Hepatocyte (in vitro differentiated cells): ENCODE results near the gene NKAIN2. TPM values are rescaled to one million over a fixed set of nuclear protein-coding genes. Genes with fewer than 3 reads are reported as not detected.
A peak's percentile ranks its signal among the peaks of the same experiment; 100 is the strongest.

ENCODE experiments used
- DNase-seq: peaks from one replicate; pipeline ENCODE4 v3.0.0-alpha.2; 2016; ENCODE audit warnings: low spot score
- H2AFZ ChIP-seq: fragments of 200-600 bp; sonication (generic); 2 replicates; pipeline ENCODE4 v1.6.0; 2016; ENCODE audit warnings: antibody characterized with exemption, mild to moderate bottlenecking
- H3K27ac ChIP-seq: fragments of 200-600 bp; sonication (generic); 2 replicates; pipeline ENCODE4 v1.5.1; 2016; ENCODE audit warnings: mild to moderate bottlenecking
- H3K27me3 ChIP-seq: fragments of 200-600 bp; sonication (generic); 2 replicates; pipeline ENCODE4 v1.6.1; 2016
- H3K36me3 ChIP-seq: fragments of 200-600 bp; sonication (generic); replicated peaks from 2 replicates; pipeline ENCODE4 v1.5.1; 2016; ENCODE audit warnings: low read depth; ENCODE audit not compliant: insufficient read depth
- H3K4me1 ChIP-seq: fragments of 200-600 bp; sonication (generic); 2 replicates; pipeline ENCODE4 v1.5.1; 2016; ENCODE audit warnings: mild to moderate bottlenecking, moderate library complexity; ENCODE audit not compliant: insufficient read depth
- H3K4me2 ChIP-seq: fragments of 200-600 bp; sonication (generic); 2 replicates; pipeline ENCODE4 v1.6.0; 2016
- H3K4me3 ChIP-seq: fragments of 200-600 bp; sonication (generic); 2 replicates; pipeline ENCODE4 v1.5.1; 2016; ENCODE audit warnings: mild to moderate bottlenecking
- H3K79me2 ChIP-seq: fragments of 200-600 bp; sonication (generic); 2 replicates; pipeline ENCODE4 v1.6.0; 2017; ENCODE audit warnings: mild to moderate bottlenecking
- H3K9me2 ChIP-seq: fragments of 200-600 bp; sonication (generic); replicated peaks from 2 replicates; pipeline ENCODE4 v1.6.0; 2017; ENCODE audit warnings: mild to moderate bottlenecking; ENCODE audit not compliant: insufficient read depth
- H3K9me3 ChIP-seq: fragments of 200-600 bp; sonication (generic); 2 replicates; pipeline ENCODE4 v1.5.1; 2016; ENCODE audit warnings: low read depth, mild to moderate bottlenecking
- H4K20me1 ChIP-seq: fragments of 200-600 bp; sonication (generic); 2 replicates; pipeline ENCODE4 v1.6.0; 2016; ENCODE audit warnings: mild to moderate bottlenecking; ENCODE audit not compliant: insufficient read depth, poor library complexity, severe bottlenecking
- CTCF ChIP-seq: fragments of 200-600 bp; sonication (generic); IDR thresholded peaks from 2 replicates; pipeline ENCODE4 v1.5.1; 2016; ENCODE audit warnings: antibody characterized with exemption, mild to moderate bottlenecking; ENCODE audit not compliant: poor library complexity
- EZH2 ChIP-seq: fragments of 200-600 bp; sonication (generic); IDR thresholded peaks from 2 replicates; pipeline ENCODE4 v1.6.1; 2016; ENCODE audit warnings: antibody characterized with exemption, mild to moderate bottlenecking, borderline replicate concordance
- EZH2phosphoT487 ChIP-seq: fragments of 200-600 bp; sonication (generic); IDR thresholded peaks from one replicate; pipeline ENCODE4 v1.6.1; 2018; ENCODE audit warnings: antibody characterized with exemption, mild to moderate bottlenecking, low read depth, moderate library complexity; ENCODE audit not compliant: unreplicated experiment, severe bottlenecking
- WGBS: methylation state at CpG from one replicate; pipeline ENCODE4 v1.1.6; 2016; ENCODE audit warnings: low lambda C conversion rate; ENCODE audit errors: missing lambda C conversion rate; 5-methylcytosine and 5-hydroxymethylcytosine counted together
- polyA plus RNA-seq: library from polyadenylated mRNA; unstranded; fragments of >200 nt; fragmentation: Nextera tagmentation; extraction: Ambion mirVana; gene quantifications from 2 replicates; pipeline ENCODE4 v1.2.1, GENCODE V29; 2016
- total RNA-seq: library from RNA; depleted of rRNA; stranded (reverse); fragments of >200 nt; gene quantifications from 2 replicates; pipeline ENCODE4 v1.2.3, GENCODE V29; 2014

NKAIN2 gene
- total and polyA plus RNA-seq, 2 experiments from 2014 or later, result 0.48 to 2.6 TPM

GRCh38 chr6:124055963-124056362 lies 252.3 kb downstream of the NKAIN2 start:
- H2AFZ ChIP-seq, result no peak overlapping the region
- TF ChIP-seq EZH2, result no peak
- no peak for TF ChIP-seq CTCF
- no peak for TF ChIP-seq EZH2phosphoT487

GRCh38 chr6:124056407-124057334 lies 253.0 kb downstream of the NKAIN2 start:
- TF ChIP-seq CTCF, result no peak
- no peak for TF ChIP-seq EZH2phosphoT487
- no peak for TF ChIP-seq EZH2
- H3K27me3 ChIP-seq, result peaks cover 3% of the 10 kb centered on the region
- H3K4me2 ChIP-seq, result no peak overlapping the region
- H3K9me3 ChIP-seq, result no peaks in the 10 kb centered on the region
- no peak overlapping the region for H3K27ac ChIP-seq
- no peaks in the 10 kb centered on the region for H3K4me1 ChIP-seq
- H2AFZ ChIP-seq, result no peak overlapping the region
- no peaks in the 10 kb centered on the region for H3K36me3 ChIP-seq
- no peak for DNase-seq
- no peaks in the 10 kb centered on the region for H3K79me2 ChIP-seq
- H3K4me3 ChIP-seq, result no peak overlapping the region
- no peaks in the 10 kb centered on the region for H4K20me1 ChIP-seq
- WGBS, result 54% methylated on average over 3 of the region's 3 CpGs
- no peaks in the 10 kb centered on the region for H3K9me2 ChIP-seq

More at GRCh38 chr6:124055963-124056362, 252.3 kb downstream of the NKAIN2 start:
- Histone ChIP-seq H4K20me1 (no peaks in the 10 kb centered on the region), H3K9me2 (no peaks in the 10 kb centered on the region), H3K27ac (no peak overlapping the region), H3K4me2 (no peak overlapping the region), H3K9me3 (no peaks in the 10 kb centered on the region), H3K4me1 (no peaks in the 10 kb centered on the region), H3K79me2 (no peaks in the 10 kb centered on the region), H3K36me3 (no peaks in the 10 kb centered on the region), H3K27me3 (peaks cover 3% of the 10 kb centered on the region), H3K4me3 (no peak overlapping the region)
- no peak for DNase-seq
- 48% methylated on average over 1 of the region's 1 CpG for WGBS

- no peak overlapping the region for H3K27ac ChIP-seq
- no peaks in the 10 kb centered on the region for H3K36me3 ChIP-seq
- no peaks in the 10 kb centered on the region for H3K4me1 ChIP-seq
- DNase-seq, result no peak
- no peak overlapping the region for H2AFZ ChIP-seq
- peak overlapping the region; percentile 2 for H3K4me2 ChIP-seq
- H4K20me1 ChIP-seq, result no peaks in the 10 kb centered on the region
- H3K9me2 ChIP-seq, result no peaks in the 10 kb centered on the region
- no peak overlapping the region for H3K4me3 ChIP-seq
- TF ChIP-seq EZH2 (no peak), CTCF (no peak), EZH2phosphoT487 (no peak)
- no peaks in the 10 kb centered on the region for H3K9me3 ChIP-seq
- peaks cover 3% of the 10 kb centered on the region for H3K27me3 ChIP-seq
- 46% methylated on average over 2 of the region's 2 CpGs for WGBS
- no peaks in the 10 kb centered on the region for H3K79me2 ChIP-seq
Observed at GRCh38 chr6:124057461-124057860, 253.8 kb downstream of the NKAIN2 start.
